HepG2 (cell line): ENCODE measurements around the gene CDH12. TPM values are rescaled to one million over a fixed set of nuclear protein-coding genes. Genes with fewer than 3 reads are reported as not detected.
"Not testable (repeated sequence)": the region's sequence is repeated elsewhere in the genome, so short reads cannot be mapped to it uniquely, and the experiment has no call there.

Experiments
- ATAC-seq: fragments of 200-7000 bp; cut with Tn5 transposase; 3 replicates; pipeline ENCODE4 v1.9.1; 2020; ENCODE audit warnings: mild to moderate bottlenecking, moderate library complexity
- BruUV-seq: library from RNA; stranded (reverse); fragments of 400-500 nt; replicated peaks from 2 replicates; lab custom pipeline; 2021; lab: Mats Ljungman, UMichigan
- CTCF ChIA-PET: fragments of 300-600 bp; formaldehyde crosslinking; extraction: SDS; loops from one replicate; lab custom pipeline; 2021; ENCODE audit warnings: low total read pairs, inconsistent platforms, low intra/inter-chr PET ratio; lab: Yijun Ruan, JAX
- POLR2A ChIA-PET: fragments of 350-600 bp; sonication (Branson Sonifier 250); formaldehyde crosslinking; loops from one replicate; lab custom pipeline; 2020; ENCODE audit warnings: antibody characterized with exemption, inconsistent platforms; lab: Yijun Ruan, JAX
- DNase-seq: peaks from one replicate; pipeline ENCODE4 v3.0.0-alpha.2; 2015; ENCODE audit warnings: low spot score
- FAIRE-seq: peaks from 3 replicates; lab custom pipeline; 2011; peaks lifted over from hg19 to GRCh38; lab: Jason Lieb, UNC
- H2AFZ ChIP-seq: one replicate; pipeline ENCODE4 v1.6.1; 2011; ENCODE audit warnings: low read length, inconsistent platforms
- H3K27ac ChIP-seq: fragments of 300-600 bp; 3 replicates; pipeline ENCODE4 v1.8.0; 2011; ENCODE audit warnings: mixed run types, mild to moderate bottlenecking, mixed read lengths, low read length, inconsistent platforms; ENCODE audit not compliant: insufficient read depth; ENCODE audit errors: extremely low read length
- H3K27me3 ChIP-seq, 2 experiments: fragments of 200-600 bp in 1 of 2; 2 replicates in 1 of 2; 3 replicates in 1 of 2; pipeline versions ENCODE4 v1.6.0 to v1.8.0; 2011; ENCODE audit warnings: low read length in 2 of 2, mild to moderate bottlenecking in 2 of 2, moderate library complexity in 2 of 2, inconsistent platforms in 1 of 2; ENCODE audit not compliant: insufficient read depth in 2 of 2, control insufficient read depth in 1 of 2
- H3K36me3 ChIP-seq, 2 experiments: fragments of 200-600 bp in 1 of 2; replicated peaks in 1 of 2; 2 replicates in 1 of 2; 3 replicates in 1 of 2; pipeline versions ENCODE4 v1.5.1 to v1.8.0; 2011; ENCODE audit warnings: low read length in 2 of 2, inconsistent platforms in 1 of 2; ENCODE audit not compliant: insufficient read depth in 2 of 2, control insufficient read depth in 1 of 2
- H3K4me1 ChIP-seq: 2 replicates; pipeline ENCODE4 v1.5.1; 2012; ENCODE audit warnings: low read length, inconsistent platforms; ENCODE audit not compliant: insufficient read depth
- H3K4me2 ChIP-seq: 2 replicates; pipeline ENCODE4 v1.6.0; 2011; ENCODE audit warnings: low read depth, low read length, inconsistent platforms
- H3K4me3 ChIP-seq, 3 experiments: fragments of 200-600 bp in 1 of 3; sonication (generic), shearing (Covaris generic) in 1 of 3; replicated peaks in 1 of 3; 2 replicates each; pipeline ENCODE4 v1.5.1; 2011 to 2016; ENCODE audit warnings: low read length in 3 of 3, inconsistent platforms in 2 of 3, low read depth in 2 of 3, mild to moderate bottlenecking in 2 of 3, control low read depth in 1 of 3, mixed read lengths in 1 of 3; ENCODE audit not compliant: insufficient read depth in 1 of 3
- H3K79me2 ChIP-seq: one replicate; pipeline ENCODE4 v1.6.1; 2011; ENCODE audit warnings: low read length, inconsistent platforms; ENCODE audit not compliant: insufficient read depth
- H3K9ac ChIP-seq: 2 replicates; pipeline ENCODE4 v1.6.0; 2011; ENCODE audit warnings: mild to moderate bottlenecking, low read depth, low read length, inconsistent platforms; ENCODE audit not compliant: insufficient read depth
- H3K9me3 ChIP-seq: 2 replicates; pipeline ENCODE4 v1.5.1; 2012; ENCODE audit warnings: mild to moderate bottlenecking, low read length
- H4K20me1 ChIP-seq: 2 replicates; pipeline ENCODE4 v1.6.0; 2011; ENCODE audit warnings: inconsistent platforms, mild to moderate bottlenecking, low read length, moderate library complexity; ENCODE audit not compliant: insufficient read depth
- POLR2G ChIP-seq: fragments of 200-400 bp; formaldehyde crosslinking; IDR thresholded peaks from 2 replicates; pipeline ENCODE4 v1.6.1; 2018; ENCODE audit warnings: mild to moderate bottlenecking, low read depth, low read length, moderate library complexity
- ZNF331 ChIP-seq: sonication (generic); formaldehyde crosslinking; IDR thresholded peaks from 2 replicates; pipeline ENCODE4 v1.4.0; 2020; ENCODE audit warnings: missing genetic modification reagents
- ZNF558 ChIP-seq: sonication (generic); formaldehyde crosslinking; IDR thresholded peaks from 2 replicates; pipeline ENCODE4 v1.9.0; 2022; ENCODE audit warnings: mild to moderate bottlenecking, missing genetic modification reagents, borderline replicate concordance
- WGBS: methylation state at CpG from one replicate; pipeline ENCODE4 v1.1.6; 2017; ENCODE audit warnings: low lambda C conversion rate; 5-methylcytosine and 5-hydroxymethylcytosine counted together
- in situ Hi-C: cut with HindIII; loops from 2 replicates; pipeline ENCODE4 v1.10.0; 2017; ENCODE audit warnings: low pct_unique_long_range_greater_than_20kb; ENCODE audit not compliant: extremely low pct_ligation_motif_present
- intact Hi-C: fragments of 100-400 bp; cut with micrococcal nuclease; formaldehyde crosslinking; loops from one replicate; pipeline ENCODE4 v1.10.0; 2022; ENCODE audit not compliant: unreplicated experiment
- polyA plus RNA-seq, 8 experiments: library from polyadenylated mRNA; depleted of rRNA in 3 of 8; stranded (reverse) in 7 of 8; unstranded in 1 of 8; fragments of >200 nt; fragmentation: Illumina TruSeq in 4 of 8; extraction: Trizol in 4 of 8; gene quantifications; 2 replicates each; pipeline versions ENCODE4 v1.2.1 to v1.2.3, GENCODE V29; 2011 to 2016; ENCODE audit warnings: low read depth in 4 of 8, missing spikeins in 1 of 8, mixed read lengths in 1 of 8; ENCODE audit not compliant: insufficient read depth in 1 of 8
- total RNA-seq, 5 experiments: library from RNA; depleted of rRNA; stranded (reverse); fragments of >200 nt; fragmentation: Illumina TruSeq; extraction: Trizol; gene quantifications; 2 replicates each; pipeline ENCODE4 v1.2.3, GENCODE V29; 2016; ENCODE audit warnings: low read depth in 1 of 5

The CDH12 gene
- total and polyA plus RNA-seq, 2 of the 13 experiments (the other 11 are each of a cell fraction or from before 2014, with no cell fraction given) = not detected

DNA sequence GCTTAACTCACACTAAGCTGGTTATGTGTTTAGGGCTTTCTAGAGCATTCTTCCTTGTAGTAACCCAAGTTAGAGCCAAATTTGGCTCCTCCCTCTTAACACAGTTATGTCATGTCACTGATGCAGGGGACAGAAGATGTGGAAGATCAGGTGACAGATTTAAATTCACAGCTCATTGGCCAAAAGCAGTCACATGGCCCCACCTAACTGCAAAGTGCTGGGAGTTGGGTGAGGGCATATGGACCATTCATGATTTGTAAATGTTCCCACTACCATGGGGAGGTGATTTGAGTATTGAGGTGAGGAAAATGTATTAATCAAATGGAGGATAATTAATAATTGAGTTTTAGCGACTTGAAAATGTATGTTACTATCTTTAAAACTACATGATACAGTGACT lies 829.4 kb downstream of the CDH12 start (continued):
- TF ChIP-seq ZNF558 (CRISPR knock-in tag) (no peak), POLR2G (no peak), ZNF331 (no peak)

DNA sequence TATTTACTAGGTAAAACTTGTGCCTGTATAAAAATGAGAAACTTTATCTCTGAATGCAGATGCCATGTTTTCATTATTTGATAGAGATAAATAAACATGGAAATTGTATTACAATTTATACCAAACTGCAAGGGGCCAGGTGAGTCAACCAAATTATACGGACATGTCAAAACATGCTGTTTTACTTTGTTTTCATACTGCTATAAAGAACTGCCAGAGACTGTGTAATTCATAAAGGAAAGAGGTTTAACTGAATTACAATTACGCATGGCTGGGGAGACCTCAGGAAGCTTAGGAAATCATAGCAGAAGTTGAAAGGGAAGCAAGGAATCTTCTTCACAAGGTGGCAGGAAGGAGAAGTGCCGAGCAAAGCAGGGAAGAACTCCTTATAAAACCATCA lies 840.3 kb downstream of the CDH12 start:
- in situ Hi-C loops, ATAC-seq, H3K9me3 ChIP-seq, DNase-seq, H4K20me1 ChIP-seq, H3K4me2 ChIP-seq, POLR2A ChIA-PET, BruUV-seq, H3K79me2 ChIP-seq, H3K36me3 ChIP-seq, H3K4me3 ChIP-seq, H2AFZ ChIP-seq, intact Hi-C loops, CTCF ChIA-PET, FAIRE-seq, H3K9ac ChIP-seq, H3K27ac ChIP-seq, H3K4me1 ChIP-seq, H3K27me3 ChIP-seq: not testable (repeated sequence)
- WGBS = 22% methylated on average over 3 of the region's 3 CpGs

DNA sequence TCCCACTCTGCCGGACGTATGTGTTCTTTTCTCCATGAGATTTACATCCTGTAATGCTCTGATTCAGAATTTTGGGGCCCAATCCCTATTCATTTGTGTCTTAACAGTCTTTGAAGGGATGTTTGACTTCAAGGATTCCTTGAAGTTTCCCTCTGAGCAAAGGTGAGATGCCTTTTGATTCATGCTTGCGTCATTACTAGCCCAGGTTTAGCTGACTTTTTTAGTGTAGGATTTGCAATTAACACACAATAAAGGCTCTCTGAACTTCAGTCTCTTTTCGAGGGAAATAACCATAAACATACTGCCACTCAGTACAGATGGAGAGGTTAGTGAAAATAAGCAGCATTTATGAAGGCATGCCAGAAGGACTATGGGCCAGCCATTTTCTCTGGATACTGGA lies 842.3 kb downstream of the CDH12 start:
- H3K27me3 ChIP-seq, H4K20me1 ChIP-seq, intact Hi-C loops, H2AFZ ChIP-seq, H3K79me2 ChIP-seq, in situ Hi-C loops, H3K9ac ChIP-seq, H3K9me3 ChIP-seq, BruUV-seq, POLR2A ChIA-PET, H3K4me2 ChIP-seq, H3K27ac ChIP-seq, CTCF ChIA-PET, ATAC-seq, H3K4me1 ChIP-seq, DNase-seq, FAIRE-seq, H3K4me3 ChIP-seq, H3K36me3 ChIP-seq: not testable (repeated sequence)
- WGBS = 2% methylated on average over 3 of the region's 4 CpGs

DNA sequence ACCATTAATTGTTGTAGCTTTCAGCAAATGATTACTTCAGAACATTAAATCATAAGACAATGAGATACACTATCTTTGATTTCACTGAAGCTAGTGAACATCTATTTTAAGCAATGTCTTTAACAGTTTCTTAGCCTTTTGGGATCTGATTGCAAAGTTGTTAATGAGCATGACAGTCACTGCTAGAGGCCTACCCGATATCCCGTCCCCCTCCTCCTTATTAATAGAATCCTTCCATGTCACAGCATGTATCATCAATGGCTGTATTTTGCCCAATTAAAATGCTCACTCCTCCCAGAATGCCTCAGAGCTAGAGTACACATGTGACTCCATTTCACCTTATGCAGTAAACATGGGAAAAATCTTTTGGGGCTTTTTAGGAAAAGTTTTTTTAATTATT lies 852.0 kb downstream of the CDH12 start:
- H2AFZ ChIP-seq, POLR2A ChIA-PET: not testable (repeated sequence)

DNA sequence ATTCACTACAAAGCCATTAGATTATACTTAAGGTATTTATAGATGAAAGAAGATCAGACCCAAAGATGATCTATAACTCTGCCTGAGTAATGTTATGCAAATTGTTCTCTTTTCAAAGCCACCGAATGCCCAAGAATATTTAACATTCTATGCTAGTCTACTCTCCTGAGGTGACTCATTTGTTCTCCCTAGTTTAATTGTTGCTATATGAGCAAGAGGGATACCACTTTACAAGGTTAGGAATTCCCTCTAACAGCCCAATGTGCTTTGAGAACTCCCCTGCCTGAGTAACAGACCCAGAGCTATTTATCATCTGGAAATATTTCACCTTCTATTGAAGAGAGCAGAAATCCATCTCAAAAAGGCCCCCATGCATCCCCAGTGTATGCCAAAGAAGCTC lies 867.3 kb downstream of the CDH12 start:
- CTCF ChIA-PET, in situ Hi-C loops, H3K36me3 ChIP-seq, H3K9me3 ChIP-seq, BruUV-seq, DNase-seq, H3K27ac ChIP-seq, intact Hi-C loops, H2AFZ ChIP-seq, POLR2A ChIA-PET, H3K4me2 ChIP-seq, FAIRE-seq, H3K9ac ChIP-seq, ATAC-seq, H4K20me1 ChIP-seq, H3K4me1 ChIP-seq, H3K27me3 ChIP-seq, H3K4me3 ChIP-seq, H3K79me2 ChIP-seq: not testable (repeated sequence)
- WGBS = 0% methylated on average over 1 of the region's 1 CpG

More for the DNA sequence above, 852.0 kb downstream of the CDH12 start:
- CTCF ChIA-PET, H3K4me1 ChIP-seq, in situ Hi-C loops, BruUV-seq, H3K79me2 ChIP-seq, H3K27ac ChIP-seq, FAIRE-seq, H3K4me2 ChIP-seq, H4K20me1 ChIP-seq, H3K36me3 ChIP-seq, H3K9ac ChIP-seq, H3K9me3 ChIP-seq, DNase-seq, H3K4me3 ChIP-seq, intact Hi-C loops, H3K27me3 ChIP-seq, ATAC-seq: not testable (repeated sequence)
- 4% methylated on average over 2 of the region's 2 CpGs for WGBS
